Transverse colon (tissue), 4 donors: Measurements from ENCODE around the gene TFIP11. TPM values are rescaled to one million over a fixed set of nuclear protein-coding genes. Genes with fewer than 3 reads are reported as not detected.

Experiments
- DNase-seq: peaks from one replicate; pipeline ENCODE4 v3.0.0-alpha.2; 2019
- H3K27ac ChIP-seq, 4 donors: fragments of 200-600 bp; sonication (generic); 2 replicates each; pipeline ENCODE4 v1.5.1; 2016 to 2018; ENCODE audit warnings: inconsistent platforms in 4 of 4
- H3K27me3 ChIP-seq: fragments of 200-600 bp; sonication (generic); 2 replicates; pipeline ENCODE4 v1.5.1; 2017; ENCODE audit warnings: inconsistent platforms
- H3K36me3 ChIP-seq, 4 donors: fragments of 200-600 bp; sonication (generic); 2 replicates each; pipeline ENCODE4 v1.5.1; 2017 to 2019; ENCODE audit warnings: inconsistent platforms in 4 of 4
- H3K4me1 ChIP-seq, 4 donors: fragments of 200-600 bp; sonication (generic); 2 replicates each; pipeline ENCODE4 v1.5.1; 2017 to 2020; ENCODE audit warnings: inconsistent platforms in 4 of 4
- H3K4me3 ChIP-seq, 4 donors: fragments of 200-600 bp; sonication (generic); 1 replicate in 1 of 4; 2 replicates in 3 of 4; pipeline versions ENCODE4 v1.5.1 to v1.6.1; 2017 to 2019; ENCODE audit warnings: inconsistent platforms in 4 of 4
- H3K9me3 ChIP-seq, 2 donors: fragments of 200-600 bp; sonication (generic); 2 replicates each; pipeline ENCODE4 v1.5.1; 2017 to 2019; ENCODE audit warnings: inconsistent platforms in 2 of 2
- EP300 ChIP-seq: sonication (generic); formaldehyde crosslinking; IDR thresholded peaks from one replicate; pipeline ENCODE4 v1.6.1; 2017; ENCODE audit warnings: antibody characterized with exemption, low read depth
- POLR2A ChIP-seq: fragments of 450-650 bp; IDR thresholded peaks from one replicate; pipeline ENCODE4 v1.6.1; 2016; ENCODE audit warnings: antibody characterized with exemption, mild to moderate bottlenecking, moderate library complexity
- POLR2AphosphoS5 ChIP-seq, 3 donors: sonication (generic); formaldehyde crosslinking; IDR thresholded peaks; one replicate each; pipeline ENCODE4 v1.6.1; 2016; ENCODE audit warnings: antibody characterized with exemption in 3 of 3
- WGBS, 2 donors: methylation state at CpG; one replicate each; pipeline ENCODE4 v1.1.5; 2018; ENCODE audit warnings: low coverage in 1 of 2; 5-methylcytosine and 5-hydroxymethylcytosine counted together
- in situ Hi-C, 4 donors: fragments of 200-750 bp; cut with MboI; loops; one replicate each; pipeline versions ENCODE4 v1.15.0 to v1.15.1; 2017; ENCODE audit warnings: low sequenced_read_pairs in 3 of 4, low pct_ligation_motif_present in 1 of 4, low pct_unique_long_range_greater_than_20kb in 1 of 4
- intact Hi-C: fragments of 100-400 bp; cut with DNase I; formaldehyde crosslinking; loops from one replicate; pipeline ENCODE4 v1.15.1; 2023; ENCODE audit warnings: low total_unique reads
- total RNA-seq, 4 donors: library from RNA; depleted of rRNA; stranded (reverse); fragments of >200 nt; gene quantifications; one replicate each; pipeline ENCODE4 v1.1.0, GENCODE V29; 2016
- TF ChIP-seq, protein P1 (sequence below), 5 experiments: fragments of 200-600 bp in 3 of 5; fragments of 450-650 bp in 2 of 5; sonication (generic) in 3 of 5; IDR thresholded peaks; 1 replicate in 2 of 5; 2 replicates in 3 of 5; pipeline ENCODE4 v1.5.1; 2016 to 2017; ENCODE audit warnings: antibody characterized with exemption in 5 of 5, inconsistent platforms in 3 of 5, mild to moderate bottlenecking in 2 of 5, moderate library complexity in 1 of 5

Gene TFIP11
- total RNA-seq, 4 donors from 2014 or later = 5.2 to 33.7 (median 31.1) TPM

DNA sequence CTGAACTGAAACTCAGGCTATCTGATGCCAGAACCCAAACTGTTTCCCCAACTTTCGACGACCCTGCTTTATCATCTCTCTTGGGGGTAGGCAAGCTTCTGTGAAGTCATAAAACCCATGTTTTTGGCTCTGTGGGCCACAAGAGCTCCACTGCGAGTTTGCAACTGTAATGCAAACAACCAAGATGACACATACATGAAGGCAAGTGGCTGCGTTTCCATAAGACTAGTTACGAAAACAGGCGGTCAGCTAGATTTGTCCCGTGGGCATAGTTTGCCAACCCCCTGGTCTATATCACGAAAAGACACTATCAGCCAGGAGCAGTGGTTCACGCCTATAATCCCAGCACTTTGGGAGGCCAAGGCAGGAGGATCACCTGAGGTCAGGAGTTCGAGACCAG, 40.2 kb upstream of the TFIP11 start:
- no peak for DNase-seq
- no peaks in the 10 kb centered on the region for H3K27me3 ChIP-seq
- no peak overlapping the region for H3K4me3 ChIP-seq
- no peaks in the 10 kb centered on the region for H3K9me3 ChIP-seq
- H3K36me3 ChIP-seq = no peaks in the 10 kb centered on the region
- TF ChIP-seq, protein P1, sequence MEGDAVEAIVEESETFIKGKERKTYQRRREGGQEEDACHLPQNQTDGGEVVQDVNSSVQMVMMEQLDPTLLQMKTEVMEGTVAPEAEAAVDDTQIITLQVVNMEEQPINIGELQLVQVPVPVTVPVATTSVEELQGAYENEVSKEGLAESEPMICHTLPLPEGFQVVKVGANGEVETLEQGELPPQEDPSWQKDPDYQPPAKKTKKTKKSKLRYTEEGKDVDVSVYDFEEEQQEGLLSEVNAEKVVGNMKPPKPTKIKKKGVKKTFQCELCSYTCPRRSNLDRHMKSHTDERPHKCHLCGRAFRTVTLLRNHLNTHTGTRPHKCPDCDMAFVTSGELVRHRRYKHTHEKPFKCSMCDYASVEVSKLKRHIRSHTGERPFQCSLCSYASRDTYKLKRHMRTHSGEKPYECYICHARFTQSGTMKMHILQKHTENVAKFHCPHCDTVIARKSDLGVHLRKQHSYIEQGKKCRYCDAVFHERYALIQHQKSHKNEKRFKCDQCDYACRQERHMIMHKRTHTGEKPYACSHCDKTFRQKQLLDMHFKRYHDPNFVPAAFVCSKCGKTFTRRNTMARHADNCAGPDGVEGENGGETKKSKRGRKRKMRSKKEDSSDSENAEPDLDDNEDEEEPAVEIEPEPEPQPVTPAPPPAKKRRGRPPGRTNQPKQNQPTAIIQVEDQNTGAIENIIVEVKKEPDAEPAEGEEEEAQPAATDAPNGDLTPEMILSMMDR (IDR thresholded peaks at IDR 0.05) = no peak
- TF ChIP-seq EP300 (no peak), POLR2AphosphoS5 (IDR thresholded peaks at IDR 0.05) (no peak), POLR2A (no peak)
- 85 to 87% methylated on average over 6 to 10 of the region's 10 CpGs for WGBS, 2 donors
- in situ Hi-C loops = no loop called here
- H3K27ac ChIP-seq = no peak overlapping the region
- H3K4me1 ChIP-seq = no peaks in the 10 kb centered on the region
- intact Hi-C loops = no loop called here

DNA sequence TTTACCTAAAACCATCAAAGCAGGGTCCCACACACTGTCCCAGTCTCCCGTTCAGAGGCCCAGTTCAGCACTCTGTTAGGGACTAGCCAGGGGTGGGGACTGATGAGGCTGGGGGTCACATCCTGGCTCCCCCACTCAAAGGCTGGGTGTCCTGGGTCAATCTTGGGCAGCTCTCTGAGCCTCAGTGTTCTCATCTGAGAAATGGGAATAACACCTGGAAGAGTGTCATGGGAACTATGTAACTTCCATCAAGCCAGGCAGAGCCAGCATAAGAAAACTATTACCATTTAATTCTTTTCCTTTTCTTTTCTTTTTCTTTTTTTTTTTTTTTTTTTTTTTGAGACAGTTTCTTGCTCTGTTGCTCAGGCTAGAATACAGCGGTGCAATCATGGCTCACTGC, 39.3 kb upstream of the TFIP11 start:
- intact Hi-C loops = no loop called here
- WGBS, 2 donors = 94% methylated on average over 2 of the region's 2 CpGs
- Histone ChIP-seq H3K4me1 (no peaks in the 10 kb centered on the region), H3K27ac (no peak overlapping the region), H3K9me3 (no peaks in the 10 kb centered on the region), H3K4me3 (no peak overlapping the region), H3K36me3 (no peaks in the 10 kb centered on the region), H3K27me3 (no peaks in the 10 kb centered on the region)
- no peak for DNase-seq
- TF ChIP-seq POLR2A = no peak
- TF ChIP-seq POLR2AphosphoS5 (IDR thresholded peaks at IDR 0.05) = no peak
- TF ChIP-seq EP300 = no peak
- TF ChIP-seq, protein P1 (IDR thresholded peaks at IDR 0.05) = no peak
- in situ Hi-C loops = no loop called here

DNA sequence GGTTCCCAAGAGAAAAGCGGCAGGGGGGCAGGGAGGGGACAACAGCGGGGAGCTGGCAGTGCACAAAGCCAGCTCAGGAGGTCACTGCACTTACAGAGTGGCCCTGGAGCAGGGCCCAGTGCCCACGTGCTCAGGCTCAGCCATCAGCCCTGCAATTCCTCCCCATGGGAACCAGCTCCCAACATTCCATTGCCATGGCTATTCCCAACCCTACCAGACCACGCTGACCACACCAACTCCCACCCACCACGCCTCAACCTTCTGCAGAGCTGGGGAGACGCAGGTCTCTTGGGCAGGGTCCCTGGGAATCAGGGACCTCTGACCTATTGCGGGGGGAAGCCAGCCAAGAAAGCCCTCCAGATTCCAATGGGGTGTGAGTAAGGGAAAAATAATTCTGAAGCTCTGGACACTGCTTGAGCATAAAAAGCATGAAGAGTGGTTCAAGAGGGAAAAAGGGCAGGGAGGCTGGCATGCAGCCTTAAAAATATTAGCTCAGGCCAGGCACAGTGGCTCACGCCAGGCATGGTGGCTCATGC, 38.3 kb upstream of the TFIP11 start:
- 67 to 80% methylated on average over 1 to 8 of the region's 8 CpGs for WGBS, 2 donors
- Histone ChIP-seq H3K36me3 (no peaks in the 10 kb centered on the region), H3K27me3 (no peaks in the 10 kb centered on the region), H3K4me3 (no peak overlapping the region), H3K27ac (no peak overlapping the region), H3K9me3 (no peaks in the 10 kb centered on the region), H3K4me1 (no peaks in the 10 kb centered on the region)
- TF ChIP-seq, protein P1 (IDR thresholded peaks at IDR 0.05) = no peak
- TF ChIP-seq EP300 = no peak
- no peak for TF ChIP-seq POLR2AphosphoS5 (IDR thresholded peaks at IDR 0.05)
- no peak for TF ChIP-seq POLR2A
- in situ Hi-C loops (no loop called here), intact Hi-C loops (no loop called here)
- DNase-seq = no peak

DNA sequence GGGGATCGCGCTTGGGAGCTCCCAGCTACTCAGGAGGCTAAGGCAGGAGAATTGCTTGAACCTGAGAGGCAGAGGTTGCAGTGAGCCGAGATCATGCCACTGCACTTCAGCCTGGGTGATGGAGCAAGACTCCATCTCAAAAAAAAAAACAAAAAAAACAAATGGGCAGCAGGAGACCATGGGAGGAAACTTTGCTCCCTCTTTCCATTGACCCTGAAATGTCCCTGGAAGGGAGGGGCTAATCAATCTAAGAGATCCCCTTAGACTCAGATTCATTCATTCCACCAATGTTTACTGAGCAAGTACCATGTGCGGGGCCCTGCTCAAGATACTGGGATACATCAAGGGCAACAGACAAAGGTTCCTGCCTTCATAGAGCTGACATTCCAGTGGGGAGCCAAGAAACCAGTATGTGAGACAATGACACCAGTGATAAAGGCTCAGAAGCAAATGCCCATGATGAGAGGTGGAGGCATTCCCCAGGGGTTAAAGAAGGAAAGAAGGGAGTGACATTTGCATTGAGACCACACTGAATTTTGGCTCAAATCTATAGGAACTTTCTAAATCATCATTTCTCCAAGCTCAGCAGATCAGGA, 37.7 kb upstream of the TFIP11 start:
- no peaks in the 10 kb centered on the region for H3K9me3 ChIP-seq
- H3K36me3 ChIP-seq = no peaks in the 10 kb centered on the region
- DNase-seq = no peak
- intact Hi-C loops = no loop called here
- H3K4me1 ChIP-seq = no peaks in the 10 kb centered on the region
- H3K4me3 ChIP-seq = no peak overlapping the region
- no peak overlapping the region for H3K27ac ChIP-seq
- in situ Hi-C loops = no loop called here
- H3K27me3 ChIP-seq = no peaks in the 10 kb centered on the region
- TF ChIP-seq POLR2A = no peak
- TF ChIP-seq EP300 = no peak
- TF ChIP-seq POLR2AphosphoS5 (IDR thresholded peaks at IDR 0.05) = no peak
- TF ChIP-seq, protein P1 (IDR thresholded peaks at IDR 0.05) = no peak
- WGBS, 2 donors = 87 to 93% methylated on average over 3 to 4 of the region's 4 CpGs
